Transverse colon (tissue), 4 donors: ENCODE measurements around the gene ALOX15. TPM values are rescaled to one million over a fixed set of nuclear protein-coding genes. Genes with fewer than 3 reads are reported as not detected.

ENCODE experiments used
- DNase-seq: peaks from one replicate; pipeline ENCODE4 v3.0.0-alpha.2; 2019
- H3K27ac ChIP-seq, 4 donors: fragments of 200-600 bp; sonication (generic); 2 replicates each; pipeline ENCODE4 v1.5.1; 2016 to 2018; ENCODE audit warnings: inconsistent platforms in 4 of 4
- H3K27me3 ChIP-seq: fragments of 200-600 bp; sonication (generic); 2 replicates; pipeline ENCODE4 v1.5.1; 2017; ENCODE audit warnings: inconsistent platforms
- H3K36me3 ChIP-seq, 4 donors: fragments of 200-600 bp; sonication (generic); 2 replicates each; pipeline ENCODE4 v1.5.1; 2017 to 2019; ENCODE audit warnings: inconsistent platforms in 4 of 4
- H3K4me1 ChIP-seq, 4 donors: fragments of 200-600 bp; sonication (generic); 2 replicates each; pipeline ENCODE4 v1.5.1; 2017 to 2020; ENCODE audit warnings: inconsistent platforms in 4 of 4
- H3K4me3 ChIP-seq, 4 donors: fragments of 200-600 bp; sonication (generic); 1 replicate in 1 of 4; 2 replicates in 3 of 4; pipeline versions ENCODE4 v1.5.1 to v1.6.1; 2017 to 2019; ENCODE audit warnings: inconsistent platforms in 4 of 4
- H3K9me3 ChIP-seq, 2 donors: fragments of 200-600 bp; sonication (generic); 2 replicates each; pipeline ENCODE4 v1.5.1; 2017 to 2019; ENCODE audit warnings: inconsistent platforms in 2 of 2
- CTCF ChIP-seq, 5 experiments: fragments of 200-600 bp in 3 of 5; fragments of 450-650 bp in 2 of 5; sonication (generic) in 3 of 5; IDR thresholded peaks; 1 replicate in 2 of 5; 2 replicates in 3 of 5; pipeline ENCODE4 v1.5.1; 2016 to 2017; ENCODE audit warnings: antibody characterized with exemption in 5 of 5, inconsistent platforms in 3 of 5, mild to moderate bottlenecking in 2 of 5, moderate library complexity in 1 of 5
- EP300 ChIP-seq: sonication (generic); formaldehyde crosslinking; IDR thresholded peaks from one replicate; pipeline ENCODE4 v1.6.1; 2017; ENCODE audit warnings: antibody characterized with exemption, low read depth
- POLR2A ChIP-seq: fragments of 450-650 bp; IDR thresholded peaks from one replicate; pipeline ENCODE4 v1.6.1; 2016; ENCODE audit warnings: antibody characterized with exemption, mild to moderate bottlenecking, moderate library complexity
- POLR2AphosphoS5 ChIP-seq, 3 donors: sonication (generic); formaldehyde crosslinking; IDR thresholded peaks; one replicate each; pipeline ENCODE4 v1.6.1; 2016; ENCODE audit warnings: antibody characterized with exemption in 3 of 3
- WGBS, 2 donors: methylation state at CpG; one replicate each; pipeline ENCODE4 v1.1.5; 2018; ENCODE audit warnings: low coverage in 1 of 2; 5-methylcytosine and 5-hydroxymethylcytosine counted together
- in situ Hi-C, 4 donors: fragments of 200-750 bp; cut with MboI; loops; one replicate each; pipeline versions ENCODE4 v1.15.0 to v1.15.1; 2017; ENCODE audit warnings: low sequenced_read_pairs in 3 of 4, low pct_ligation_motif_present in 1 of 4, low pct_unique_long_range_greater_than_20kb in 1 of 4
- intact Hi-C: fragments of 100-400 bp; cut with DNase I; formaldehyde crosslinking; loops from one replicate; pipeline ENCODE4 v1.15.1; 2023; ENCODE audit warnings: low total_unique reads
- total RNA-seq, 4 donors: library from RNA; depleted of rRNA; stranded (reverse); fragments of >200 nt; gene quantifications; one replicate each; pipeline ENCODE4 v1.1.0, GENCODE V29; 2016

The ALOX15 gene
- total RNA-seq, 4 donors from 2014 or later: 0.41 to 0.48 TPM; not detected in 2

- TF ChIP-seq EP300 (no peak), POLR2A (no peak), CTCF (IDR thresholded peaks at IDR 0.05) (no peak), POLR2AphosphoS5 (IDR thresholded peaks at IDR 0.05) (no peak)
- no peak overlapping the region for H3K27ac ChIP-seq
- peaks cover 0 to 4% (median 2%) of the 10 kb centered on the region in 4 donors for H3K4me1 ChIP-seq
- H3K4me3 ChIP-seq: no peak overlapping the region
- in situ Hi-C loops (loop anchor here in 1 of 4 donors (25.0 kb wide), 1 partner anchor 195 kb away; the partner anchor contains the start of gene SPNS3), intact Hi-C loops (no loop called here)
- peaks cover 44% of the 10 kb centered on the region for H3K27me3 ChIP-seq
- WGBS, 2 donors: 74% methylated on average over 7 of the region's 7 CpGs; no CpG with 5 or more reads in 1 of the 2 donors
- DNase-seq: no peak
- no peaks in the 10 kb centered on the region for H3K36me3 ChIP-seq
- no peaks in the 10 kb centered on the region for H3K9me3 ChIP-seq
Observed at GRCh38 chr17:4632581-4632920, 8.9 kb downstream of the ALOX15 start.

- in situ Hi-C loops: loop anchor here in 1 of 4 donors (25.0 kb wide), 1 partner anchor 195 kb away; the partner anchor contains the start of gene SPNS3
- peaks cover 39% of the 10 kb centered on the region for H3K27me3 ChIP-seq
- no peak for DNase-seq
- H3K36me3 ChIP-seq: no peaks in the 10 kb centered on the region
- no peak for TF ChIP-seq EP300
- TF ChIP-seq POLR2AphosphoS5 (IDR thresholded peaks at IDR 0.05): no peak
- TF ChIP-seq POLR2A: no peak
- no peak for TF ChIP-seq CTCF (IDR thresholded peaks at IDR 0.05)
- peaks cover 0 to 4% (median 2%) of the 10 kb centered on the region in 4 donors for H3K4me1 ChIP-seq
- no peak overlapping the region for H3K4me3 ChIP-seq
- H3K27ac ChIP-seq: no peak overlapping the region
- 77 to 87% methylated on average over 5 to 21 of the region's 21 CpGs for WGBS, 2 donors
- H3K9me3 ChIP-seq: no peaks in the 10 kb centered on the region
- intact Hi-C loops: no loop called here
Observed at GRCh38 chr17:4631836-4632580, 9.5 kb downstream of the ALOX15 start.

- in situ Hi-C loops: loop anchor here in 1 of 4 donors (25.0 kb wide), 1 partner anchor 194 kb away; the partner anchor contains the start of gene SPNS3
- no peak overlapping the region for H3K27ac ChIP-seq
Observed at GRCh38 chr17:4631431-4631830, 10.0 kb downstream of the ALOX15 start.

More at GRCh38 chr17:4631431-4631830, 10.0 kb downstream of the ALOX15 start:
- intact Hi-C loops: no loop called here
- TF ChIP-seq EP300 (no peak), POLR2A (no peak), CTCF (IDR thresholded peaks at IDR 0.05) (no peak), POLR2AphosphoS5 (IDR thresholded peaks at IDR 0.05) (no peak)
- Histone ChIP-seq H3K4me3 (no peak overlapping the region), H3K9me3 (no peaks in the 10 kb centered on the region), H3K4me1 (peaks cover 0 to 4% (median under 1%) of the 10 kb centered on the region in 4 donors), H3K27me3 (peaks cover 33% of the 10 kb centered on the region), H3K36me3 (no peaks in the 10 kb centered on the region)
- DNase-seq: no peak
- WGBS, 2 donors: 87 to 93% methylated on average over 2 to 8 of the region's 8 CpGs
